PC-9 (cell line): ENCODE data around the gene MRGPRX3.

Experiments
- CTCF ChIP-seq: fragments of 200-600 bp; sonication (generic); conservative IDR thresholded peaks from 2 replicates; pipeline ENCODE4 v1.6.1; 2017; ENCODE audit warnings: mixed run types, antibody characterized with exemption, mild to moderate bottlenecking, moderate library complexity
- EZH2 ChIP-seq: fragments of 200-600 bp; sonication (generic); IDR thresholded peaks from 2 replicates; pipeline ENCODE4 v1.8.0; 2017; ENCODE audit warnings: antibody characterized with exemption, low read depth

GRCh38 chr11:18151581-18151980, 19.2 kb downstream of the MRGPRX3 start:
- TF ChIP-seq CTCF (no peak), EZH2 (no peak)
